HG03432 (cell line): ENCODE measurements around the gene GTF2A1L.
"Not testable (repeated sequence)": the region's sequence is repeated elsewhere in the genome, so short reads cannot be mapped to it uniquely, and the experiment has no call there.

Experiments
- ATAC-seq: cut with Tn5 transposase; IDR thresholded peaks from one replicate; pipeline ENCODE4 v1.9.1; 2021; ENCODE audit warnings: mild to moderate bottlenecking, moderate library complexity; ENCODE audit not compliant: unreplicated experiment

Gene GTF2A1L

DNA sequence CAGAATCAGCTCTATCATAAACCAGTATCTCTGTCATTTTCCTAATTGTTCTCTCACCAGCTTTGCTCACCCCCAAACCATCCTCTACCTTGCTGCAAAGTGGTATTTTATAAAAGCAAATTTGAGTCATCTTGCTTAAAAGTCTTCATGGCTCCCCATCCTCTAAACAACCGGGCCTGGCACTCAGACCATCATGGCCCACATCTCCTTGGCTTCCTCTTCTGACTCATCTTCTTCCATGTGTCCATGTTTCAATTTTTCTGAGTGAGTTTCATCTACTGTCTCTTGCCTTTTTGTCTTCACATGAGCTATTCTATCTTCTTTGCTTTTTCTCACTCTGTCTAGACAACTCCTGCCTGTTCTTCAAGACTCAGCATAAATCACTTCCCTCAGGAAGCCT lies 79.2 kb downstream of the GTF2A1L start:
- ATAC-seq: no peak

DNA sequence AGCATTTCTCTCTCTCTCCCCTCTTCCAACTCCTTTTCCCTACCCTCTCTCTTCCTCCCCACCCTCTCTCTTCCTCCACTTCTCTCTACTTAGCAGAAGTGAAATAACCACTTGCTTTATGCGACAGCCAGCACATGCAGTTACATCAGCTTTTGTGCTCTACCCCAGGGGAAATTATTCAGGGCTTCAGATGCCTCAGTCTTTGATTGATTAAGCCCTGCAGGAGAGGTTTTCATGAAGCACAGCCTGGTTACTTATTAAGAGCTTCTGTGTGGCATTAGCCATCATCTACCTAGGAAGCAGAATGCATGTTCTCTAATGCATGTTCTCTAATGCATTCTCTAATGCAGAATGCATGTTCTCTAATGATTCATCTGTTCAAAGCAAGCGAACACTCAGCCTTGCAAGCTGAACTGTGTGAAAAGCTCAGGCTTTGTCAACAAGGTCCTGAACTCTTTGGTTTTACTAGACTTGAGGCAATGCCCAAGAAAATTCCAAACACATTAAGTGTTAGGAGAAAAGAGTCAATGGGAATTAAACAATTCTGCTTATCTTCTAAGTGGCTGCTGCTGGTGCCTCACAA lies 81.8 kb downstream of the GTF2A1L start:
- no peak for ATAC-seq

GRCh38 chr2:48703621-48704020 lies 86.0 kb downstream of the GTF2A1L start:
- ATAC-seq: not testable (repeated sequence)

GRCh38 chr2:48707466-48707865 lies 89.8 kb downstream of the GTF2A1L start:
- peak; percentile 40 for ATAC-seq

DNA sequence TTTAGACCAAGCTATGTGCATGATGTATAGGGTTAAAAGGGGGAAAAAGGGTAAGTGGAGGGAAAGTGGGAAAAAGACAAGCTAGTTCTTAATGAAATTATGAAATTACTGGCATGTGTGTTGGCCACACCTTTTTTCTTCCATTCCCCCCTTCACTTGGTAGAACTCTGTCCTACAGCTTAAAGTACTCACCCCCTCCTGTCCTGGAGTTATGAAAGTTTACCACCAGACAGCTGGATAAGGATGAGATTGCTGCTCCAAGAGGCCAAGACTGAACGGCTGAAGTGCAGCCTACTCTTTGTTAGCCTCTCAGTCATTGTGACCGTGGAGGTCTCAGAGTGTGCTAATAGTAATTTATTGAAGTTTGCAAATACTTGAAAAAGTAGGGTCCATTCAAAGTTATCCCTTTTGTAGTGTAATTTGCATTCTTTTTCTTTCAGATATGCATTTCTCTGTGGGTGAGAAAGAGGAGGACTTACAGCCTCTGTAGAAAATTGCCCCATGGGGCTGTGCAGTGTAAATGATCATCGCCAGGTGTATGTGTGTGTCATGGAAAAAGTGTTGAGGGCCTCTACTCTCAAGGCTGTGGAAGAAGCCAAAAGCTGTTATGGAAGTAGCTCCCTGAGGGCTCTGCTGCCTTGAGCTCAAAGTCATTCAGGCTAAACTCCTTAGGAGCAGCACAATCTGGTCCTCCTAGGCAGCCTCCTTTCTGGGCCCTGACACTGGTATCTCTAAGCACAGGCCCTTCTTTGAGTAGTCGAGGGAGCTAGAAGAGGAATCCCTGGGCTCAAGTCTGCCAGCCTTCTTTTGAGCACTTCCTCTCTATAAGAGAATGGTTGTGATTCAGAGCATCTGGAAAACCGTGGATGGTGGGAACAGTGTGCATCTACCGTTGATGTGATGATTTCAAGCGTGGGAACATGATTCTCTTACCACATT lies 91.7 kb downstream of the GTF2A1L start:
- no peak for ATAC-seq

- no peak for ATAC-seq
Observed at GRCh38 chr2:48711343-48711742, 93.7 kb downstream of the GTF2A1L start.

- no peak for ATAC-seq
Observed at GRCh38 chr2:48712151-48712550, 94.5 kb downstream of the GTF2A1L start.

DNA sequence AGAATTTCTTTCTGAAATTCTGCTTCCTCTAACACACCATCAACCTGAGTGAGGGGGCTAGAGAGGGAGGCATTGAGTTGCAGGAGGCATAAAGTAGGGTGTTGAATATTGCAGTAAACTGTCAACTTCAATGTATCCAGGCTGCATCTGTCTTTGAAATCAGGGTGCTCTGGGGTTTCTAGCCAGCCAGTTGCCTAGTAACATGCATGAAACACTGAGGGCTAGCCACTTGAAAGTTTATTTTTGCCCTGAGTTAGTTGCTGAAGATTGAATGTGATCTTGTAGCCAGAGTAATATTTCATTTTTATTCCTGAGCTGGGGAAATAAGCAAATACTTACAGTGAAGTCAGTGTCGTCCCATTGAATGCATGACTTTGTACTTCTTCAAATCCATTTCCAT lies 96.0 kb downstream of the GTF2A1L start:
- ATAC-seq: no peak

GRCh38 chr2:48714245-48714644 lies 96.6 kb downstream of the GTF2A1L start:
- no peak for ATAC-seq

DNA sequence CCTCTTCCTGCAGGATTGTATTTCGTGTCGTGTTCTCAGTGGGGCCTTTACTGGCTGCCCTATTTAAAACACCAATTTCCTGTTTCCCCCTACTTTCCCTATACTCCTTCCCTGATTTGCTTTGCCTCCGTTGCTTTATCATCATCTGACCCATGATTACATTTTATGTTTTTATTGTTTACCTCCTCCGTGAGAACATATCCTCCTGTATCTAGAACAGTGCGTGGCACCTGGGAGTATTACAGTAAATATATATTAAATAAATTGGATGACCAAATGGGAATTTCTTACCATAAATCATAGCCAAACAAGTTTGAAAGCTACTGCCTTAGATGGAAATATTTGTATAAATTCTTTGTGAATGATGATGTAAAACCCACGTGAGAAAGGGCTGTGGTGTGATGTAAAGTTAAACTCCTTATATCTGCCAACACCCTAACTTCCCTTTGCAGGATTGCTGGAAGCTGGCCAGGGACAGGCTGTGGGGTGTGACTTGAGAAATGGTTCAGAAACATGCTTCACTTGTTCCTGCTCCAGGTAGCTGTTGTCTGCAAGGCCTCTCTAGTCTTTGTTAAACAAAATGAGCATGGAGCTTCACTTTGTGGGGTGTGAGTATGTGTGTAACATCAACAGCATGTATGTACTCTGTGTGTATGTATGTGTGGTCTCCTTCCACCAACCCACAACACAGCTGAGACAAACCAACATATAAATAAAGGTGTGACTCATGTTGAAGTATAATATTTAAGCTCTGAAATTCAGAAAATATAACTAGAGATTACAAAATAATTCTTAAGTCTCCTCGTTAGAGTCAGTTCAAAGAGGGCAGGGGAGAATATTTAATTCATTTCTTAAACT lies 97.6 kb downstream of the GTF2A1L start:
- ATAC-seq: no peak

DNA sequence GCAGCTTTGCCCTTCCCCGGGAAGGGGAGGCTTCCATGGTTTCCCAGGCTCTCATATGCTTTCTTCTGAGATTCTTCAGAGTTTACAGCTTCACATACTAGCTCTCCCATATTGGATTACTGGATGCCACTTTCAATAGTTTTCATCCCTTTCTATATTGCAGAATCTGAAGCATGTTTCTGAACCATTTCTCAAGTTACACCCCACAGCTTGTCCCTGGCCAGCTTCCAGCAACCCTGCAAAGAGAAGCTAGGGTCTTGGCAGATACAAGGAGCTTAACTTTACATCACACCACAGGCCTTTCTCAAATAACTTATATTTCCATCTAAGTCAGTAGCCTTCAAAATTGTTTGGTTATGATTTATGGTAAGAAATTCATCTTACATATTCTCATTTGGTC lies 98.3 kb downstream of the GTF2A1L start:
- no peak for ATAC-seq

- ATAC-seq: no peak
Observed at GRCh38 chr2:48717846-48718245, 100.2 kb downstream of the GTF2A1L start.

DNA sequence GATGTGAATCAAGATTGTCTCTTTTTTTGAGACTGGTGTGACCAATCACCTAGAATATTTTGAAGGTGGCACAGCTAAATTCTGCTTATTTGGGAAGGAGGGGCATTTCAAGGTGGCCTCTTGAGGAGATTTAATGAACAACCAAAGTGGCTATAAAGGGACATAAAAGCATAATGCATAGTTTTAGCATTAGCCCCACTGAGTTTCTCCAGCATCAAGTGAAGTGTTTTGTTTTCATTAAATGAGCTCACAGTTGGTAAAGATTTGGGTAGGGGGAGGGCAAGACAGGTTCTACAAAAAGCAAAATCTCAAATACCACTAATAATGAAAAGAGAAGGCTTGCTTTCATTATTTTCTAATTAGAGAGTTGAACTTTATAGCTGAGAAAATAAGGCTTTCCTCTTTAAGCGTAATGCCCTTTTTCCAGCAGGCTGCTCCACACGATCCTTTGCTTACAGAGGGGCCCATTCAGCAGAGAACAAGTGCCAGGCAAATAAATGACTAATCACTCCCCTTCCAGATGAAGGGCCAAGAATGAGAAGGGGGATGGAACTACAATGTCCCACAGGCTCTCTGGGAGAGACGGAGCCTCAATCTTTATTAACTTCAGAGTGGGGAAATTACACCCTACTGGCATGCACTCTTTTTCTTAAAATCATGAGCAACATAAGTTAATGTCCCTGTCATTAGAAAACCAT lies 102.0 kb downstream of the GTF2A1L start:
- ATAC-seq: no peak

DNA sequence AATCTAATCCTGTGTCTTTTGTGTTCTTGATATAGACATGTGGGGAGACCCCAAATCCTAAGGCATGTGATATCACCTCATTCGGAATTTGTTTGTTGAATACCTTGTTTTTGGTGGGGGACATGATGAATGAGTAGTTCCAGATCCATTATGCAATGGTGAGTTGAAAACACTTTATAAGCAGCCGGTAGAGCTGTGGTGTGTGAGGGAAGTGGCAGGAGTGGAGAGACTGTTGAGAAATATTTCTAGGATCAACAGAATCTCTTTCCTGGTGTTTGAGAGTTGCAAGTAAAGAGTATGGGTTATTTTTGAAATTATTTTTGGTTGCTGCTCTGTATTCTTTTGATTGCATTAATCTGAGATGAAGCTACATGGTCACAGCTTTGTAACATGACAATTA lies 103.5 kb downstream of the GTF2A1L start:
- no peak for ATAC-seq

DNA sequence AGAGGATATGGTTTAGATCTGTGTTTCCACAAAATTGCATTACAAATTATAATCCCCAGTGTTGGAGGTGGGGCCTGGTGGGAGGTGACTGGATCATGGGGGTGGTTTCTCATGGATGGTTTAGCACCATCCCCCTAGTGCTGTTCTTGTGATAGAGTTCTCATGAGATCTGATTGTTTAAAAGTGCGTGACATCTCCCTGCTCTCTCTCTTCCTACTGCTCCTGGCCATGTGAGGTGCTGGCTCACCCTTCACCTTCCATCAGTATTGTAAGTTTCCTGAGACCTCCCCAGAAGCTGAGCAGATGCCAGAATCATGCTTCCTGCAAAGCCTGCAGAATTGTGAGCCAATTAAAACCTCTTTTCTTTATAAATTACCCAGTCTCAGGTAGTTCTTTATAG lies 104.7 kb downstream of the GTF2A1L start:
- no peak for ATAC-seq

DNA sequence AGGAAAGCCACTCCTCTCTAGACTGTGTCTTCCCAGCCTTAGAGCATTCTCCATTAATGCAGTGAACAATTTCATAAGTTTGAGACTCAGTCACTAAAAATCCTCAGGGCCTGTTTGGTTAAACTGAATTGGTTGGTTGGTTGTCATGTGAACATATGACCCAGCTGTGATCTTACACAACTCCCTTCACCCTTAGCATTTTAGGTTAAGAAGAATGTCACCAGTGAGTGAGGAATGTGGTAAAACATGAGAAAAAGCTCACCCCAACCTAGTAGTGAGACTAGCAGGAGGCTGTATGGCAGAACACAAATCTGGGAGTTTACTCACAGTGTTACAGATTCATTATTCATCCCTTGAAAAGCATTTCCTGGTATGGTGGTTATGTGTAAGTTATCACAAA lies 105.5 kb downstream of the GTF2A1L start:
- no peak for ATAC-seq

DNA sequence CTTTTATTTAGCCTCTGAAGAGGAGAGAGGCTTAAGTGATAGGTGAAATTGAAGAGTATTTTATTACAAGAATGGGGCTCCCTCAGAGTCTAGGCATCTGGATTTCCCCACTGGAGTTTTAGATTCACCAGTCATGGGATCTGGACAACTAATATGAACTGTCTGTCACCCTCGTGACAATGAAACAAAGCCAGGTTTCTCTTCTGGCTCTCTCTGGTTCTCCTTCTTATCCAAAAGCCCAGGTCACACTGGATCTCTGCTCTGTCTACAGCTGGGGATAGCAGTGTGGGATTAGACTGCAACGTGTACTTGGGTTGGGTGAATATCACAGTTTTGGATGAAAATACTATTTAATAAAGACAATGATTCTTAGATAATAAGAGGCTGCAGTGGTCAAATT lies 106.6 kb downstream of the GTF2A1L start:
- ATAC-seq: no peak

DNA sequence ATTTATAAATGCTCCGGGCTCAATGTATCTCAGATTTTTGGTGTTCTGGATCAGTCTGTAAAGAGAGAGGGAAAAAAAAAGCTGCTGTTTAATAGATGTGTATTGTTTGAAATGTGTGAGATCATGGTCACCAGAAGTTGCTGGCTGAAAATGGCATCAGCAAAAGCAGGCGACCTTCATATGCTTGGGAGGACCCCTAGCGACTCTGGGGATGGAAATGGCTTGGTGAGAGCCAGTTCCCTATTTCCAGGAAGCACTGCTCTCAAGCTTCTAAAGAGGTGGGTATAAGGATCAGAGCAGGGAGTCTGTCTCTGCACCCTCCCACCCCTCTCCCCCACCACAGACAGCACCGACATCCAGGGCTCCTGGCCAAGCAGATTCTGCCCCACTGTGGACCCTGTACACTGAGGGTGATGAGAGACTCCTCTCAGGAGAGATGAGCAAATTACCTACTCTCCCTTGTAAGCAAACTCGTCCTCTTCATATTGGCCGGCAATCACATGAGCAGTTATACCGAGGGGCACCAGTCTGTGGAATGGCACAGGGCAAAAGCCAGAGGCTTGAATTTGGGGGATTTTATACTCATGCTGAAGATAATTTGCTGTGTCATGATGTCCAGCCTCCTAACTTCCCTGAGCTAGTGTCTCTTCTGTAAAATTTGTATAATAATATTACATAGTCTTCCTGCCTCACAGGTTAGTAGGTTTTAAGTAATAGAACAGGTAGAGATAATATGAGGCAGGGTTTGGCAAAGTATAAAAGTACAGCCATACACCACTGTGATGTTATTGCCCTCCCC lies 108.2 kb downstream of the GTF2A1L start:
- no peak for ATAC-seq

DNA sequence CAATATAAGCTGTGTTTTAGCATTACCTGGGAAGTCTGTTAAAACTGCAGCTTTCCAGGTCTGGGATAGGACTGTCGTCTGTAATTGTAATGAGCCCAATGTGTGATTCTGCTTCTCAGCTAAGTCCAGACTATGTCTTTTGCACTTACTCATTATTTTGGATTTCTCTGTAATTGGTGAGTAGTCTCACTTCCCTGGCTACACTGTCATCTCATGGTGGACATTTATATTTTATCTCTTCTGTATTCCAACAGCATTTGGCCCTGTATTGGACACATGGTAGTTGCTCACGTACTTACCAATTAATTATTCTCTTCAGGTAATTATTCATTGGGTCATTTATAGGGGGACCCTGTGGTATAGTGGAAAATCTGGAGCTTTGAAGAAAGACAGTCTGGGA lies 109.9 kb downstream of the GTF2A1L start:
- ATAC-seq: no peak

DNA sequence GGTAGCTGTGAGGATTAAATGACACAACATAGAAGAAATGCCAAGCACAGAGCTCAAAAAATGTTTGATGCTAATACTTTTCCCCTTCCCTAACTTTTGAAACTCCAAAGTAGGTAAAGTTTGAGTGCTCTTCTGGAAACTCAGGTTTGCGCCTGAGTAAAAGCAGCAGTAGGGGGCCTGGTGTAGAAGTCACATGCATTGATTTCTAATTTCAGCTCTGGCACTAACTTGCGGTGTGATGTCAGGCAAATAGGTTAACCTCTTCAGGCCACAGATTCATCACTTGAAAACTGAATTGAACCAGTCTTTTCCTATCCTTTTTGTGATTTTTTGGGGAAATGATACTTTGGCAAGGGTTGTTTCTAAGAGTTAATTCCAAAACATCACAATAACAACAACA lies 110.6 kb downstream of the GTF2A1L start:
- ATAC-seq: no peak
